ENCODE results near the gene MBD1. TPM values are rescaled to one million over a fixed set of nuclear protein-coding genes. Genes with fewer than 3 reads are reported as not detected.

The MBD1 gene
- total RNA-seq, 1 donor from 2014 or later = 117 TPM

Other genes with a start within 250 kb of the MBD1 start
- gene MYO5B, start 86.4 kb downstream of the MBD1 start, total RNA-seq = 0.49 and 0.51 TPM in 2 replicates
- gene CFAP53, start 15.0 kb downstream of the MBD1 start, total RNA-seq = 0.27 and 0.29 TPM in 2 replicates
- 126 and 134 TPM in 2 replicates for gene CXXC1, start 6.2 kb upstream of the MBD1 start, total RNA-seq
- 0.71 and 1.0 TPM in 2 replicates for gene SKA1, start 93.5 kb upstream of the MBD1 start, total RNA-seq

All from activated B cell treated with CpG ODN at 0.5 μM for 24 hours (primary cell).